Mesodermal cell (in vitro differentiated cells): ENCODE results near the gene DOLPP1.

ENCODE experiments used
- H3K27ac ChIP-seq: 2 replicates; pipeline ENCODE4 v1.7.0; 2013; ENCODE audit warnings: mild to moderate bottlenecking, low read depth, low read length, moderate library complexity; ENCODE audit not compliant: severe bottlenecking
- H3K36me3 ChIP-seq: 2 replicates; pipeline ENCODE4 v1.7.1; 2013; ENCODE audit warnings: mild to moderate bottlenecking, low read length, moderate library complexity; ENCODE audit not compliant: control insufficient read depth, insufficient read depth
- H3K4me1 ChIP-seq: one replicate; pipeline ENCODE4 v1.7.1; 2013; ENCODE audit warnings: mild to moderate bottlenecking, low read length; ENCODE audit not compliant: insufficient read depth, control insufficient read depth, poor library complexity, severe bottlenecking
- H3K4me3 ChIP-seq: 2 replicates; pipeline ENCODE4 v1.7.0; 2013; ENCODE audit warnings: low read length, control low read depth, mild to moderate bottlenecking; ENCODE audit not compliant: insufficient read depth, poor library complexity, severe bottlenecking; ENCODE audit errors: extremely low read depth
- H3K9me3 ChIP-seq: 2 replicates; pipeline ENCODE4 v1.7.1; 2013; ENCODE audit warnings: mild to moderate bottlenecking, low read length, moderate library complexity; ENCODE audit not compliant: control insufficient read depth
- WGBS, 2 experiments: methylation state at CpG; one replicate each; pipeline ENCODE4 v1.1.5; 2013; ENCODE audit warnings: missing lambda C conversion rate in 2 of 2; ENCODE audit not compliant: insufficient coverage in 2 of 2; 5-methylcytosine and 5-hydroxymethylcytosine counted together

DOLPP1 gene

GRCh38 chr9:129040113-129040643 is 40.7 kb upstream of the DOLPP1 start:
- H3K4me3 ChIP-seq: no peak overlapping the region
- H3K9me3 ChIP-seq: no peaks in the 10 kb centered on the region
- no peak overlapping the region for H3K27ac ChIP-seq
- peaks cover 14% of the 10 kb centered on the region for H3K4me1 ChIP-seq
- 92 to 94% methylated on average over 12 of the region's 12 CpGs for WGBS, 2 experiments
- H3K36me3 ChIP-seq: peaks cover 16% of the 10 kb centered on the region

- Histone ChIP-seq H3K27ac (no peak overlapping the region), H3K36me3 (peaks cover 22% of the 10 kb centered on the region), H3K9me3 (no peaks in the 10 kb centered on the region), H3K4me3 (no peak overlapping the region), H3K4me1 (peaks cover 14% of the 10 kb centered on the region)
- WGBS, 2 experiments: 90 to 96% methylated on average over 9 to 15 of the region's 16 CpGs
Measured at GRCh38 chr9:129042016-129042415, 38.9 kb upstream of the DOLPP1 start.

GRCh38 chr9:129052592-129052991 is 28.3 kb upstream of the DOLPP1 start:
- 97% methylated on average over 4 to 5 of the region's 8 CpGs for WGBS, 2 experiments
- Histone ChIP-seq H3K4me1 (no peaks in the 10 kb centered on the region), H3K36me3 (peaks cover 61% of the 10 kb centered on the region), H3K9me3 (no peaks in the 10 kb centered on the region), H3K27ac (no peak overlapping the region), H3K4me3 (no peak overlapping the region)

- Histone ChIP-seq H3K4me3 (no peak overlapping the region), H3K36me3 (peaks cover 61% of the 10 kb centered on the region), H3K9me3 (no peaks in the 10 kb centered on the region), H3K4me1 (no peaks in the 10 kb centered on the region), H3K27ac (no peak overlapping the region)
- WGBS, 2 experiments: 98 to 100% methylated on average over 2 to 5 of the region's 6 CpGs
Measured at GRCh38 chr9:129053020-129053419, 27.9 kb upstream of the DOLPP1 start.

- Histone ChIP-seq H3K36me3 (peaks cover 57% of the 10 kb centered on the region), H3K27ac (no peak overlapping the region), H3K4me1 (no peaks in the 10 kb centered on the region), H3K4me3 (no peak overlapping the region), H3K9me3 (no peaks in the 10 kb centered on the region)
- WGBS, 2 experiments: 89 to 93% methylated on average over 5 of the region's 5 CpGs
Measured at GRCh38 chr9:129054163-129054851, 26.6 kb upstream of the DOLPP1 start.

GRCh38 chr9:129058965-129059795 is 21.7 kb upstream of the DOLPP1 start:
- Histone ChIP-seq H3K27ac (no peak overlapping the region), H3K9me3 (no peaks in the 10 kb centered on the region), H3K4me1 (no peaks in the 10 kb centered on the region), H3K36me3 (peaks cover 63% of the 10 kb centered on the region), H3K4me3 (no peak overlapping the region)
- WGBS, 2 experiments: 93 to 96% methylated on average over 18 to 20 of the region's 21 CpGs

- H3K36me3 ChIP-seq: peaks cover 63% of the 10 kb centered on the region
- no peak overlapping the region for H3K27ac ChIP-seq
- H3K4me3 ChIP-seq: no peak overlapping the region
- WGBS, 2 experiments: 95 to 98% methylated on average over 25 to 27 of the region's 37 CpGs
- H3K9me3 ChIP-seq: no peaks in the 10 kb centered on the region
- H3K4me1 ChIP-seq: no peaks in the 10 kb centered on the region
Measured at GRCh38 chr9:129059796-129060785, 20.8 kb upstream of the DOLPP1 start.

- Histone ChIP-seq H3K36me3 (peaks cover 68% of the 10 kb centered on the region), H3K4me1 (no peaks in the 10 kb centered on the region), H3K4me3 (no peak overlapping the region), H3K27ac (no peak overlapping the region), H3K9me3 (no peaks in the 10 kb centered on the region)
- 93 to 100% methylated on average over 4 to 9 of the region's 12 CpGs for WGBS, 2 experiments
Measured at GRCh38 chr9:129060991-129061390, 19.9 kb upstream of the DOLPP1 start.

- peaks cover 60% of the 10 kb centered on the region for H3K36me3 ChIP-seq
- WGBS, 2 experiments: 76 to 94% methylated on average over 4 to 9 of the region's 9 CpGs
Measured at GRCh38 chr9:129063061-129063460, 17.9 kb upstream of the DOLPP1 start.

GRCh38 chr9:129064499-129064908 is 16.4 kb upstream of the DOLPP1 start:
- Histone ChIP-seq H3K36me3 (peaks cover 60% of the 10 kb centered on the region), H3K4me1 (no peaks in the 10 kb centered on the region), H3K9me3 (no peaks in the 10 kb centered on the region), H3K27ac (no peak overlapping the region), H3K4me3 (no peak overlapping the region)
- WGBS, 2 experiments: 82 to 89% methylated on average over 4 to 6 of the region's 8 CpGs

More at GRCh38 chr9:129063061-129063460, 17.9 kb upstream of the DOLPP1 start:
- Histone ChIP-seq H3K27ac (no peak overlapping the region), H3K9me3 (no peaks in the 10 kb centered on the region), H3K4me1 (no peaks in the 10 kb centered on the region), H3K4me3 (no peak overlapping the region)
